NT2/D1 (cell line): ENCODE results near the gene ZC3H4.

ENCODE experiments used
- YY1 ChIP-seq: IDR thresholded peaks from 2 replicates; pipeline ENCODE4 v1.6.1; 2011; ENCODE audit not compliant: insufficient read length, insufficient read depth
- ZNF274 ChIP-seq: IDR thresholded peaks from 2 replicates; pipeline ENCODE4 v1.6.1; 2011; ENCODE audit warnings: mild to moderate bottlenecking, low read depth, low read length

GRCh38 chr19:47109177-47109540 lies 4.4 kb downstream of the ZC3H4 start:
- no peak for TF ChIP-seq ZNF274
- TF ChIP-seq YY1: no peak
